Natural killer cell treated with Interleukin-12 subunit alpha and Interleukin-12 subunit beta and Interleukin-15 and Interleukin-18, amount 100 ng/mL, for 72 hours (primary cell): Measurements from ENCODE around the gene PTPRN2. TPM values are rescaled to one million over a fixed set of nuclear protein-coding genes. Genes with fewer than 3 reads are reported as not detected.

Experiments
- ATAC-seq, 2 donors: fragments of 150-1000 bp; cut with Tn5 transposase in 1 of 2; sonication (Bioruptor Pico), chemical (Tn5 transposase) in 1 of 2; 2 replicates each; pipeline ENCODE4 v1.10.0; 2021
- DNase-seq: peaks from one replicate; pipeline ENCODE4 v3.0.0; 2022; ENCODE audit warnings: low spot score
- H3K27ac Mint-ChIP-seq, 2 donors: 1 replicate in 1 of 2; 2 replicates in 1 of 2; pipeline ENCODE4 v1.8.0; 2022; ENCODE audit warnings: mixed read lengths in 2 of 2, mild to moderate bottlenecking in 1 of 2, moderate library complexity in 1 of 2
- H3K27me3 Mint-ChIP-seq, 2 donors: 1 replicate in 1 of 2; 2 replicates in 1 of 2; pipeline ENCODE4 v1.8.0; 2022; ENCODE audit warnings: mixed read lengths in 2 of 2
- H3K36me3 Mint-ChIP-seq: one replicate; pipeline ENCODE4 v1.8.0; 2022; ENCODE audit warnings: mixed read lengths
- H3K4me1 Mint-ChIP-seq, 2 donors: 1 replicate in 1 of 2; 2 replicates in 1 of 2; pipeline ENCODE4 v1.8.0; 2022; ENCODE audit warnings: low read depth in 2 of 2, mixed read lengths in 2 of 2, mild to moderate bottlenecking in 1 of 2
- H3K4me3 Mint-ChIP-seq: one replicate; pipeline ENCODE4 v1.8.0; 2022; ENCODE audit warnings: mixed read lengths
- H3K9me3 Mint-ChIP-seq: 2 replicates; pipeline ENCODE4 v1.8.0; 2022; ENCODE audit warnings: mixed read lengths
- total RNA-seq, 2 donors: library from RNA; stranded (reverse); gene quantifications; one replicate each; pipeline ENCODE4 v1.2.3, GENCODE V29; 2022

Gene PTPRN2
- total RNA-seq, 2 donors from 2014 or later, result 0.17 to 0.74 TPM

GRCh38 chr7:158404031-158404761 is 183.4 kb downstream of the PTPRN2 start:
- H3K4me3 Mint-ChIP-seq, result no peak overlapping the region
- ATAC-seq, result no peak
- H3K4me1 Mint-ChIP-seq, result no peaks in the 10 kb centered on the region
- no peaks in the 10 kb centered on the region for H3K36me3 Mint-ChIP-seq
- H3K9me3 Mint-ChIP-seq, result no peaks in the 10 kb centered on the region
- peak; percentile 34 for DNase-seq
- H3K27ac Mint-ChIP-seq, result no peak overlapping the region
- H3K27me3 Mint-ChIP-seq, result no peaks in the 10 kb centered on the region

GRCh38 chr7:158403013-158403821 is 184.4 kb downstream of the PTPRN2 start:
- Mint-ChIP-seq H3K27me3 (no peaks in the 10 kb centered on the region), H3K4me3 (no peak overlapping the region), H3K9me3 (peaks cover 6% of the 10 kb centered on the region), H3K36me3 (no peaks in the 10 kb centered on the region), H3K4me1 (no peaks in the 10 kb centered on the region), H3K27ac (no peak overlapping the region)
- DNase-seq (no peak), ATAC-seq (no peak)

DNA sequence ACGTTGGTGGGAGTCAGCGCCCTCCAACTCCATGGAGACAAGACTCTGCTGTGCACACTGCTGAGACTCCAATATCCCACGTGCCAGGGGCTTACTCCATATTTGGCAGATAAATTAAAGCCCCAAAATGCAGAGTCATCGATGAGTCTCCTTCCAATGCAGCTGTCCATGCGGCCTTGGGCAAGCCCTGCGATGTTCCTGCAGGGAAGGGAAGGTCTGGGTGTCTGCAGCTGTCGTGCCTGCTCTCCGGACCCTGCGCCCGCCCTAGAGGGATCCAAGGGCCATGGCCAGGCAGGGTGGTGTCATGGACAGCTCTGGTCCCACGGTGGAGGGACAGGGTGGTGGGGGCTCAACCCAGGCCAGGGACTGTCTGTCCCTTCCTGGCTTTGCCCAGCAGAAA is 185.2 kb downstream of the PTPRN2 start:
- no peak overlapping the region for H3K27ac Mint-ChIP-seq
- no peaks in the 10 kb centered on the region for H3K27me3 Mint-ChIP-seq
- ATAC-seq, result no peak
- H3K36me3 Mint-ChIP-seq, result no peaks in the 10 kb centered on the region
- H3K4me1 Mint-ChIP-seq, result no peaks in the 10 kb centered on the region
- no peak overlapping the region for H3K4me3 Mint-ChIP-seq
- peaks cover 6% of the 10 kb centered on the region for H3K9me3 Mint-ChIP-seq
- DNase-seq, result no peak

DNA sequence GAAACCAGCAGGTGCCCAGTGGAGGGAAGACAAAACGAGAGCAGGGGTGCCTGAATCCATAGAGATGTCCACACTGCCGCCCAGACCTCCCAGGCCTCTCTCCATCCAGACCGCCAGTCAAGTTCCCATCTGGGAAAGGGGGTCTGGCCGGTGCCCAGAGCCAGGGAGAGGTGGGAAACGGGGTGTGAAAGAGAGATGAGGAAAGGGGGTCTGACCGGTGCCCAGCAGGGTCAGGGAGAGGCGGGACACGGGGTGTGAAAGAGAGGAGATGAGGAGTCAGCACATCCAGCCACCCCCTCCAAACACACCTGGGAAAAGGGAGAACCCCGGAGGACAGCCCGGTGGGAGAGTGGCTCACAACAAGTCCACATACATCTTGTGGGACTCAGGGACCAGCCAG is 185.8 kb downstream of the PTPRN2 start:
- Mint-ChIP-seq H3K36me3 (no peaks in the 10 kb centered on the region), H3K27me3 (no peaks in the 10 kb centered on the region), H3K9me3 (peaks cover 6% of the 10 kb centered on the region), H3K4me1 (no peaks in the 10 kb centered on the region), H3K4me3 (no peak overlapping the region), H3K27ac (no peak overlapping the region)
- ATAC-seq (peak in 1 of 2 donors; percentile 13), DNase-seq (no peak)

- H3K9me3 Mint-ChIP-seq, result peaks cover 6% of the 10 kb centered on the region
- H3K36me3 Mint-ChIP-seq, result no peaks in the 10 kb centered on the region
- no peaks in the 10 kb centered on the region for H3K4me1 Mint-ChIP-seq
- no peak overlapping the region for H3K4me3 Mint-ChIP-seq
- no peak for ATAC-seq
- DNase-seq, result no peak
- H3K27ac Mint-ChIP-seq, result no peak overlapping the region
- no peaks in the 10 kb centered on the region for H3K27me3 Mint-ChIP-seq
Measured at GRCh38 chr7:158401295-158401694, 186.3 kb downstream of the PTPRN2 start.

DNA sequence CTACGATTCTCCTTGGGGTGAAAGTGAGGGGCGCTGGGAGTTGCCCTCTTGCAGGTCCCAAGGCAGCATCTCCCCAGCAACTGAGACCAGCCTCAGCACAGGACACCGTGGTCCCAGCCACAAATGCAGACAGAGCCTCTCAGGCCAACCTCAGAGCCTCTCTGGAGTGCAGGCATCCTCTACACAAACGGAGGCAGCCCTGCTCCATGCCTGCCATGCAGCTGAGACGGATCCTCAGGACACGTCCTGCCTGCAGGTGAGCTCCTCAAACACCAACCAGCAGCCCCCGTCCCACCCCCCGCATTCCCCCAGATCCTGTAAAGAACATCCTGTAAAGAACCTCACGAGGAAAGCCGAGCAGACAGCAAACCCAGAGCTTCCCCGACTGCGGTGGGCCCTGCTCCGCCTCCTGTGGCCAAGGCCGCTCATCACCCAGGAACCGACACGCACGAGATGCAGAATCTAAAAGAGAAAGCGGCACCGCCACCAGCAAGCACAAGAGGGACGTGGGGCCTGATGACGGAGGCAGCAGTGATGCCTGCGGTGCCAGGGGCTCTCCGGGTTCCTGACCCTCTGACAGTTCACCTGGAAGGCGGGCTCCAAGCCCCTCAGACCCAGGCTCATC is 186.9 kb downstream of the PTPRN2 start:
- no peaks in the 10 kb centered on the region for H3K27me3 Mint-ChIP-seq
- no peak overlapping the region for H3K4me3 Mint-ChIP-seq
- no peaks in the 10 kb centered on the region for H3K36me3 Mint-ChIP-seq
- no peaks in the 10 kb centered on the region for H3K4me1 Mint-ChIP-seq
- H3K27ac Mint-ChIP-seq, result no peak overlapping the region
- peaks cover 6% of the 10 kb centered on the region for H3K9me3 Mint-ChIP-seq
- DNase-seq (no peak), ATAC-seq (peak in 1 of 2 donors; percentile 8)

- DNase-seq (no peak), ATAC-seq (no peak)
- no peaks in the 10 kb centered on the region for H3K27me3 Mint-ChIP-seq
- no peaks in the 10 kb centered on the region for H3K4me1 Mint-ChIP-seq
- H3K27ac Mint-ChIP-seq, result no peak overlapping the region
- no peak overlapping the region for H3K4me3 Mint-ChIP-seq
- peaks cover 6% of the 10 kb centered on the region for H3K9me3 Mint-ChIP-seq
- no peaks in the 10 kb centered on the region for H3K36me3 Mint-ChIP-seq
Measured at GRCh38 chr7:158399762-158400161, 187.9 kb downstream of the PTPRN2 start.

DNA sequence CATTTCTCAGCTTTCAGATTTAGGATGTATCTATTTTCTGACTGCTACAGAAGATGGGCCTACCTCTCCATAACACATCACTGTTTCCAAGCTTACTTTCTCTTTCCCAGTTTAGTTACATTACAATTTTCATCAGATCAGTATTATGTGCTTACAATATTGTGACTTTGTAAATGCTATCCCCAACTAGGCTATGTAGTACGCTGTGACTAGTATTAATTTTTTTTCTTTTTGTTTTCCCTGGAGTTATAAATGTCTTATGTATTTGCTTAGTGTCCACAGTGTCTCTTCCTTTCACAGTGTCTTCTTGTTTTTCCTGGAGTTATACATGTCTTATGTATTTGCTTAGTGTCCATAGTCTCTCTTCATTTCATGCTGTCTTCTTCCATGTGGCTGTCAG is 188.9 kb downstream of the PTPRN2 start:
- Mint-ChIP-seq H3K4me3 (no peak overlapping the region), H3K27ac (no peak overlapping the region), H3K27me3 (no peaks in the 10 kb centered on the region), H3K36me3 (no peaks in the 10 kb centered on the region), H3K4me1 (no peaks in the 10 kb centered on the region), H3K9me3 (peaks cover 6% of the 10 kb centered on the region)
- DNase-seq (no peak), ATAC-seq (no peak)

DNA sequence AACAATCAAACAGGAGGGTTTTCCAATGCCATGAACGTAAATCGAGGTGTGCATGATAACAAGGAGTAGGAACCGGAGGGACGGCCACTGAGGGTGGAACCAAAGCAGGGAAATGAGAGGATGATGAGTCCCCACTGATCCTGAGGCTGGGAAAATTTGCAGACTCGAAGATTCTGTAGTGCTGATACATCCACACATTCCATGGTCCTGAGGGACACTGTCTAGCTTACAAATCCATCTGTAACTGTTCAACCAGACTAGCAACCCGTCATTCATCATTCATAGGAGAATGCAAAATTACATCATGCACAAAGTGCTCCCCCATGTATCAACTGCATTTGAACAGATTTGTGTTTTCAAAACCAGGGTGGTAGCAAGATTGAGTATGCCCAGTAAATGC is 189.7 kb downstream of the PTPRN2 start:
- Mint-ChIP-seq H3K4me3 (no peak overlapping the region), H3K9me3 (peaks cover 6% of the 10 kb centered on the region), H3K4me1 (no peaks in the 10 kb centered on the region), H3K27ac (no peak overlapping the region), H3K36me3 (no peaks in the 10 kb centered on the region), H3K27me3 (no peaks in the 10 kb centered on the region)
- DNase-seq, result no peak
- ATAC-seq, result no peak

DNA sequence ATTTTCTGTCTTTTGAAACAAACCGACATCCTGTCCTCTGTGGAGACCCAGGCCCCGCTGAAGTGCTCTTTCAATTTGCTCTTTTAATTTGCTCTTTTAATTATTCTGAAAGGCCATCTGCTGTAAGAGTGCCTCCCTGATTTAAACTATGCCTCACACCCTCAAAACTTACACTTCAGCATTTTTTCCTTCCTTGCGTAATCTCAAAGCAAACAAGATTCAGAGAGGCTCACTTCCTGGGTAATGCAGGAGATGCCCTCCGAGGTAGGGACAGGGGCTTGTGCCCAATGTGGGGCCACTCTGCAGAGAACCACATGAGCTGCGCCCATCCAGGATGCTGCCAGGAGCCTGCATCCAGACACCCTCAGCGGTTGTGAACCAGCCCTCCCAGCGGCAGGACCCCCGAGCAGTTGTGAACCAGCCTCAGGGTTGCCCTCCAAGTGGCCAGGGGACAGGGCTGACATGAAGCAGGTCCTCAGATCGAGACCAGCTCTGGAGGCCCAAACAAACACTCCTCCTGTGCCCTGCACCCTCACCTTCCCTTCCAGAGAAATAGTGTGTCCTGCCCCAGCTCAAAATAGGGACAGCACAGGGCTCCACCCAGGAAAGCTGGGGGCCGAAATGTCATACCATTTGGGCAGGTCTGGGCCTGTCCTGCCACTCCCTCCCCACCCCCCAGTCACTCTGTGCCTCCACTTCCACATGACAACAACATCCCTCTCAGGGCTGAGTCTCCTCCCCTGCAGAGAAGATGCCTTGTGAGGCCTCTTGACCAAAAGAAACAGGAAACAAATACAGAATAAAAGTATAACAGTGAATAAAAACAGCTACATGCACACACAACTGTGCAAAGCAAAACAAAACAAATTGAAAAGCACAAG is 190.4 kb downstream of the PTPRN2 start:
- no peaks in the 10 kb centered on the region for H3K36me3 Mint-ChIP-seq
- DNase-seq, result no peak
- H3K4me3 Mint-ChIP-seq, result no peak overlapping the region
- no peaks in the 10 kb centered on the region for H3K27me3 Mint-ChIP-seq
- H3K9me3 Mint-ChIP-seq, result peaks cover 6% of the 10 kb centered on the region
- no peak overlapping the region for H3K27ac Mint-ChIP-seq
- ATAC-seq, result no peak
- no peaks in the 10 kb centered on the region for H3K4me1 Mint-ChIP-seq

GRCh38 chr7:158396301-158396905 is 191.2 kb downstream of the PTPRN2 start:
- DNase-seq, result no peak
- H3K36me3 Mint-ChIP-seq, result no peaks in the 10 kb centered on the region

DNA sequence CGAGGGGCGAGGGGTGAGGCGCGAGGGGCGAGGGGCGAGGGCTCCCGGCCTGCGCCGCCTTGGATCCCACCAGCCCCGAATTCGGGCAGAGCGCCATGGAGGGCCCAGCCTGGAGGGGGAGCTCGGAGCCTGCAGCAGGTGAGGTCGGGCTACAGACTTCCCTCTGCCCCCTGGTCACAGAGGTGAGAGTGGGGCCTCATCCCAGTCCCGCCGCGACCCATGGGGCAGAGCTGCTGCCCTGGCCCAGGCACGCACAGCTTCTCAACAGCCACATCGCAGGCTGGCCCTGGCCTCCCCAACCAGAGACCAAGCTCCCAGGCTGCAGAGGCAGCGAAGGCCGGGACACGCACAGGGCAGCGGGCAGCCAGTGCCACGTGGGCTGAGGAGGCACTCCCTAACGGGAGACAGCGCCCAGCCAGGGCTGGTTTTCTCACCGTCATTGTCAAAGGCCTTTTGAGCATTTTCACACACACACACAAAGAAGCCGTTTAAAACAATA is 191.8 kb downstream of the PTPRN2 start:
- Mint-ChIP-seq H3K27ac (no peak overlapping the region), H3K9me3 (peaks cover 6% of the 10 kb centered on the region), H3K4me3 (no peak overlapping the region), H3K4me1 (no peaks in the 10 kb centered on the region), H3K36me3 (no peaks in the 10 kb centered on the region), H3K27me3 (no peaks in the 10 kb centered on the region)
- DNase-seq, result no peak
- no peak for ATAC-seq

More at GRCh38 chr7:158396301-158396905, 191.2 kb downstream of the PTPRN2 start:
- no peak overlapping the region for H3K4me3 Mint-ChIP-seq
- H3K27me3 Mint-ChIP-seq, result no peaks in the 10 kb centered on the region
- ATAC-seq, result no peak
- H3K27ac Mint-ChIP-seq, result no peak overlapping the region
- peaks cover 6% of the 10 kb centered on the region for H3K9me3 Mint-ChIP-seq
- H3K4me1 Mint-ChIP-seq, result no peaks in the 10 kb centered on the region

GRCh38 chr7:158395349-158395748 is 192.3 kb downstream of the PTPRN2 start:
- no peak overlapping the region for H3K27ac Mint-ChIP-seq
- no peak for ATAC-seq
- no peak for DNase-seq
- H3K36me3 Mint-ChIP-seq, result no peaks in the 10 kb centered on the region
- H3K4me1 Mint-ChIP-seq, result no peaks in the 10 kb centered on the region
- H3K9me3 Mint-ChIP-seq, result peaks cover 6% of the 10 kb centered on the region
- H3K4me3 Mint-ChIP-seq, result no peak overlapping the region
- H3K27me3 Mint-ChIP-seq, result no peaks in the 10 kb centered on the region
